ENCODE measurements around the gene JUP. TPM values are rescaled to one million over a fixed set of nuclear protein-coding genes. Genes with fewer than 3 reads are reported as not detected.

Gene JUP
- total RNA-seq, 1 donor = 29.8 TPM

DNA sequence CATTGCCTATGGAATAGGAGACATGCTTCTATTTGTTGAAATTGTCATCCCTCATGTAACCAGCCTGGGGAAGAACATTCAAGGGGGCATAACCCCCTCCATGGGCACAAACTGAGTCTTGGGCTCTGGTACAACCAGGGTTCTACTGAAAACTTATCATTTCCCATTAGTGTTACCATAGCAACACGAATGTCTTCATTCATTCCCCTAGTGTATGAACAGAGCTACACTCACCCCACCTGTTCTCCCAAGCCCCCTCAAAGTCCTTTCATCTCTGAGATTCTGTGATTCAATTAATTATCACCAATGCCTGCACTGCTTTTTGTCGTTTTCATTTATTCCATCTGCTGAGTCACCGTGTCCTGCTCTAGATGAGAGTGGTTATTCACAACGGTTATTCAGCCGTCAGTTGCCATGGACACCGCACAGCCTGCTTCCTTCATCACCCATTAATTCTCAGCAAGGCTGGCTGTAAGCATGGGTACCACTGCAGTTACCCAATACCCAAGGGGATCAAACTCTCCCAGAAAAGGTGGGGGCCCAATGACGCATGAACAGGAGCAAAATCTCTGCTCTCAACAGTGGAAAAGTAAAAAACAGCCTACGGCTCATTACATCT, 75.9 kb downstream of the JUP start:
- TF ChIP-seq, protein P1, sequence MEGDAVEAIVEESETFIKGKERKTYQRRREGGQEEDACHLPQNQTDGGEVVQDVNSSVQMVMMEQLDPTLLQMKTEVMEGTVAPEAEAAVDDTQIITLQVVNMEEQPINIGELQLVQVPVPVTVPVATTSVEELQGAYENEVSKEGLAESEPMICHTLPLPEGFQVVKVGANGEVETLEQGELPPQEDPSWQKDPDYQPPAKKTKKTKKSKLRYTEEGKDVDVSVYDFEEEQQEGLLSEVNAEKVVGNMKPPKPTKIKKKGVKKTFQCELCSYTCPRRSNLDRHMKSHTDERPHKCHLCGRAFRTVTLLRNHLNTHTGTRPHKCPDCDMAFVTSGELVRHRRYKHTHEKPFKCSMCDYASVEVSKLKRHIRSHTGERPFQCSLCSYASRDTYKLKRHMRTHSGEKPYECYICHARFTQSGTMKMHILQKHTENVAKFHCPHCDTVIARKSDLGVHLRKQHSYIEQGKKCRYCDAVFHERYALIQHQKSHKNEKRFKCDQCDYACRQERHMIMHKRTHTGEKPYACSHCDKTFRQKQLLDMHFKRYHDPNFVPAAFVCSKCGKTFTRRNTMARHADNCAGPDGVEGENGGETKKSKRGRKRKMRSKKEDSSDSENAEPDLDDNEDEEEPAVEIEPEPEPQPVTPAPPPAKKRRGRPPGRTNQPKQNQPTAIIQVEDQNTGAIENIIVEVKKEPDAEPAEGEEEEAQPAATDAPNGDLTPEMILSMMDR (IDR thresholded peaks at IDR 0.05; ENCODE audit: insufficient read depth, low read depth, low read length) = no peak
- peak; percentile 76 for DNase-seq (ENCODE audit: low read depth)
- H3K4me3 ChIP-seq (ENCODE audit: low read depth, low read length) = no peak overlapping the region

DNA sequence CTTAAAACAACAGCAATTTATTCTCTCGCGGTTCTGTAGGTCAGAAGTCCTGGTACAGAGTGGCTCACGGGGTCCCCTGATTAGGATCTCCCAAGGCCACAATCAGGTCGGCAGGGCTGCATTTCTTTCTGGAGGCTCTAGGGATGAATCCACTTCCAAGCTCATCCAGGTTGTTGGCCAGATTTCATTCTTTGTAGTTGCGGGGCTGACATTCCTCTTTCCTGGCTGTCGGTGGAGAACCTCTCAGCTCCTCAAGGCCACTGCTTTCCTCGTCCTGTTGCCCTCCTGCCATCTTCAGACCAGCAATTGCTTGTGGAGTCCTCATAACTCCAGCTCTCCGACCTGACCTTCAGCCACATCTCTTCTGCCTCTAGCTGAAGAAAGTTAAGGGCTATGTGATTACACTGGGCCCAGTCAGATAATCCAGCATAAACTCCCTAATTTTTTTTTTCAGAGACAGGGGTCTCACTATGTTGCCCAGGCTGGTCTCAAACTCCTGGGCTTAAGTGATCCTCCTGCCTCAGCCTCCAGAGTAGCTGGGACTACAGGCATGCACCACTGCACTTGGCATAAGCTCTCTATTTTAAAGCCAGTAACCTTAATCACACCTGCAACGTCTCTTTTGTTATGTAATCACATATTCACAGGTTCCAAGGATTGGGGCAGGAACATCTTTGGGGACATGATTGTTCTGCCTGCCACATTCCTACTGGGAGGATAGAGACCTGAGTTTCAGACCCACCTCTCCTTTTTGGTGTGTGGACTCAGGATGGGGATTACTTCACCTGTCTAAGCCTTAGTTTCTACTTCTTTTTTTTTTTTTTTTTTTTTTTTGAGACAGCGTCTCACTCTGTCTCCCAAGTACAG, 78.5 kb downstream of the JUP start:
- no peak overlapping the region for H3K4me3 ChIP-seq (ENCODE audit: low read depth, low read length)
- TF ChIP-seq, protein P1 (IDR thresholded peaks at IDR 0.05; ENCODE audit: insufficient read depth, low read depth, low read length) = no peak
- DNase-seq (ENCODE audit: low read depth) = no peak

DNA sequence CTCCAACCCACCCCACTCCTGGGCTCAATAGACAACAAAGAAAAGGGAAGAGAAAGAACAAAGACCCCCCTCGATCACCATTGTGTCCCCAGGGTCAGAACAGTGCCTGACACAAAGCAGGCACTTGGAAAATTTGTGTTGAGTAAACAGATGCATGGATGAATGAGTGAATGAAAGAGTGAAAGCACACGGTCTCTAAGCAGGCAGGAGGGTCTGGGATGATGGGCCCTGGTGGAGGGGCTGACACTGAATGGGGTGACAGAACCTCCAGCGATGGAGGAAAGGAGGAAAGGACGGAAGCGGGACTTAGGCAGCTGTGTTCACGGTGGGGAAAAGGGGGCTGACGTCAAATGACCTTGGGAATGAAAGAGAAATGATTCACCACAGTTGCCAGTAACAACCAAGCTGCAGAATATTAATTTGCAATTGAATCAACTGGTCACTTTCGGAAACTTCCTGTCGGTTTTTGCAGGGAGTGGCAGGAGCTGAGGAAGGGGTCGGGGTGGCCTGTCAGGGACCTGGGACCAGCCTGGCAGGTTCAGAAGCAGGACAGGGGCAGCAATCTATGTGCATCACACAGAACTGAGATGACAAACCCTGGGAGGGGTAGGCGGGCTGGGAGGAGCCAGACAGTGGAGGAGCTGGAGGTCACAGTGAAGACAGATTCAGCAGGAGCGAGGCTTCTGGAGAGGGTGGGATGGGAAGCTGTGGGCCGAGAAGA, 81.1 kb downstream of the JUP start:
- TF ChIP-seq, protein P1 (IDR thresholded peaks at IDR 0.05; ENCODE audit: insufficient read depth, low read depth, low read length) = no peak
- H3K4me3 ChIP-seq (ENCODE audit: low read depth, low read length) = no peak overlapping the region
- peak; percentile 57 for DNase-seq (ENCODE audit: low read depth)

Small RNA genes lying within 50 kb of the gene (small RNA-seq; reads per million reads assigned to genes)
- gene RN7SL399P = not detected
- not detected for gene RNA5SP442

Other genes starting within 250 kb of the JUP start
- gene KRT9, start 214.7 kb downstream of the JUP start, total RNA-seq = not detected in 2 replicates
- gene KRT14, start 199.8 kb downstream of the JUP start, total RNA-seq = not detected in 2 replicates
- gene KRT16, start 173.9 kb downstream of the JUP start, total RNA-seq = not detected in 2 replicates
- gene KRT17, start 162.1 kb downstream of the JUP start, total RNA-seq = 6.1 and 14.7 TPM in 2 replicates
- gene EIF1, start 97.8 kb downstream of the JUP start, total RNA-seq = 82.5 and 85.5 TPM in 2 replicates
- not detected in 2 replicates for gene GAST, start 74.4 kb downstream of the JUP start, total RNA-seq
- gene HAP1, start 52.1 kb downstream of the JUP start, total RNA-seq = under 0.01 TPM in 2 replicates
- gene P3H4, start 25.2 kb upstream of the JUP start, total RNA-seq = 88.1 and 92.4 TPM in 2 replicates
- 191 and 228 TPM in 2 replicates for gene FKBP10, start 26.3 kb upstream of the JUP start, total RNA-seq
- gene NT5C3B, start 49.5 kb upstream of the JUP start, total RNA-seq = 58.7 and 60.6 TPM in 2 replicates
- gene KLHL10, start 51.1 kb upstream of the JUP start, total RNA-seq = under 0.01 TPM in 2 replicates
- gene KLHL11, start 78.7 kb upstream of the JUP start, total RNA-seq = 30.6 and 37.6 TPM in 2 replicates
- 400 and 446 TPM in 2 replicates for gene ACLY, start 132.2 kb upstream of the JUP start, total RNA-seq
- 0.43 and 0.64 TPM in 2 replicates for gene ODAD4, start 143.9 kb upstream of the JUP start, total RNA-seq
- gene CNP, start 180.1 kb upstream of the JUP start, total RNA-seq = 94.6 and 98.6 TPM in 2 replicates
- 63.8 and 80.7 TPM in 2 replicates for gene DNAJC7, start 230.7 kb upstream of the JUP start, total RNA-seq
- 34.5 and 35.8 TPM in 2 replicates for gene NKIRAS2, start 233.4 kb upstream of the JUP start, total RNA-seq

Measured in fibroblast of villous mesenchyme (primary cell).